ENCODE results near the gene ANO6. TPM values are rescaled to one million over a fixed set of nuclear protein-coding genes. Genes with fewer than 3 reads are reported as not detected.

ANO6 gene
- polyA plus RNA-seq, 1 donor (not counting 4 experiments of a cell fraction or from before 2014, with no cell fraction given), result 64.3 TPM

DNA sequence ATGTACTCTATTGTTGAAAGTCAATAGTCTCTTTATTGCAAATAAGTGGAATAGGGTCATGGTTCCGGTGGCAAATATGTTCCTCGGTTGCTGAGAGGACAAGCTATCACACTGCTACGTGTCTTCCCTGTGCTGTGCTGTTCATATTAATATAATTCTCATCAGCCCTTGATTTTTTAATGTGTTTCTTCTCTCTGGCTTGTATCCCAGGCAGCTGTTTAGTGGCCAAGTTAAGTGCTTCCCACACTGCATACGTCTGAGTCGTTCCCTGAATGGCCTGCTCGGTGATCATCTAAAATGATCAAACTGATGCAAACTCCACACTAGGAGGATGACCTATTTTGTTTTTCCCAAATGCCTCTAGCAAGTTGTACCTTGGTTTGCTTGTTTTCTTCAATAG is 186.4 kb downstream of the ANO6 start:
- H3K9me3 ChIP-seq (ENCODE audit: control insufficient read depth, low read depth, low read length), result no peaks in the 10 kb centered on the region
- H3K4me3 ChIP-seq (ENCODE audit: control insufficient read depth in 2 of 3, extremely low read depth in 1 of 3, insufficient read depth in 2 of 3, low read depth in 1 of 3, low read length in 3 of 3), result no peak overlapping the region
- H4K20me1 ChIP-seq (ENCODE audit: control insufficient read depth, extremely low read depth, insufficient read depth, low read length), result no peaks in the 10 kb centered on the region
- no peak overlapping the region for H2AFZ ChIP-seq (ENCODE audit: control insufficient read depth, low read length)
- dilution Hi-C loops (cut with MboI; ENCODE audit: extremely low pct_ligation_motif_present, low sequenced_read_pairs), result no loop called here
- H3K9me1 ChIP-seq (ENCODE audit: control insufficient read depth, extremely low read depth, insufficient read depth, low read length), result no peaks in the 10 kb centered on the region
- no peak for FAIRE-seq
- no peaks in the 10 kb centered on the region for H3K27me3 ChIP-seq (ENCODE audit: control insufficient read depth, extremely low read depth, insufficient read depth, low read length)
- H3K4me2 ChIP-seq (ENCODE audit: control insufficient read depth, extremely low read depth, insufficient read depth, low read depth, low read length), result no peak overlapping the region
- no peaks in the 10 kb centered on the region for H3K79me2 ChIP-seq (ENCODE audit: control insufficient read depth, insufficient read depth, low read length)
- H3K27ac ChIP-seq (ENCODE audit: control insufficient read depth, insufficient read depth, low read length), result no peak overlapping the region
- H3K4me1 ChIP-seq (ENCODE audit: control insufficient read depth, extremely low read depth, insufficient read depth, low read length), result peaks cover 1% of the 10 kb centered on the region
- TF ChIP-seq CTCF (optimal IDR thresholded peaks at IDR 0.05 in 1 of 3, IDR thresholded peaks at IDR 0.05 in 1 of 3, conservative IDR thresholded peaks at IDR 0.05 in 1 of 3; ENCODE audit: extremely low read depth in 1 of 3, insufficient read depth in 2 of 3, low read length in 3 of 3) (no peak), EZH2 (IDR thresholded peaks at IDR 0.05; ENCODE audit: low read length) (no peak)
- no peak for DNase-seq (ENCODE audit: low read depth, low spot score)
- H3K36me3 ChIP-seq (ENCODE audit: control insufficient read depth in 2 of 2, extremely low read depth in 1 of 2, insufficient read depth in 2 of 2, low read length in 2 of 2), result peaks cover 13 to 15% of the 10 kb centered on the region in 2 experiments
- no peak overlapping the region for H3K9ac ChIP-seq (ENCODE audit: control insufficient read depth, extremely low read depth, insufficient read depth, low read length)

DNA sequence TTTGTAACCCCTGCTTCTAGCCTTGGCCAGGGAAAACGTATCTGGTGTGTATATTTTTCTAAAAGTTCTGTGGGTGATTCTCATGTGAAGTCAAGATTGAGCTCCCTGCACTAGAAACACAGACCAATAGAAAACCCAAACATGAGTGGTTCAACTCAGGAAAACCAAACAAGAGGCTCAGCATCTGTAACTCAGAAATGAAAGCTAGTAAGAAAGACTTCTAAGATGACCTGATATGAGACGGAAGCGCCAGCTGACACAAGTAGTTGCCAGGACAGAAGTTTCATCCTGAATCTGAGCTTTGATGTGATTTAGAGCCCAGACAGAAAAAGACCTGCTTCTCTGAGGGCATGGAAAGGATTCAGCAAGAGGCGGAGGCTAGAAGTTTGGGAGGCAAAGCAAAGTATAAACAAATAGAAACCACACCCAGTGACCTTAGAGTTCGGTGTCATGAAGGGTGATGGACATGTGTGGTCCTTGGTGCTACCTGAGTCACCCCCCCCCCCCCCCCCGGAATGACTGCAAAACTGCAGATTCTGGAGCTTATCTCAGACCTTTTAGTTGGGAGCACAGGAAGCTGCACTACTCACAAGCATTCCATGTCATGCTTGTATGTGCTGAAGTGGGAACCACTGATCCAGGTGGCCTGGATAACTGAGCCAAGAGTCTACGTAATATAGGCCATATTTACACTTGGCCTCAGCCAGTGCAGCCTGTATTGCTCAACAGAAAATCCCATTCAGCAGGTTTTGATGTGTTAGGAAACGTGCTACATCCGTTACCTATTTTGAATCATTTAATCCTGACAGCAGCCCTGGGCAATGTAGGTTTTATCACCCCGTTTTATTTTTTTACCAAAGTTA is 191.3 kb downstream of the ANO6 start:
- Histone ChIP-seq H3K4me2 (ENCODE audit: control insufficient read depth, extremely low read depth, insufficient read depth, low read depth, low read length) (no peak overlapping the region), H2AFZ (ENCODE audit: control insufficient read depth, low read length) (no peak overlapping the region), H3K4me1 (ENCODE audit: control insufficient read depth, extremely low read depth, insufficient read depth, low read length) (peaks cover 4% of the 10 kb centered on the region), H3K9ac (ENCODE audit: control insufficient read depth, extremely low read depth, insufficient read depth, low read length) (no peak overlapping the region), H3K27ac (ENCODE audit: control insufficient read depth, insufficient read depth, low read length) (no peak overlapping the region), H3K9me3 (ENCODE audit: control insufficient read depth, low read depth, low read length) (no peaks in the 10 kb centered on the region), H3K36me3 (ENCODE audit: control insufficient read depth in 2 of 2, extremely low read depth in 1 of 2, insufficient read depth in 2 of 2, low read length in 2 of 2) (peaks cover 8 to 30% of the 10 kb centered on the region in 2 experiments), H3K4me3 (ENCODE audit: control insufficient read depth in 2 of 3, extremely low read depth in 1 of 3, insufficient read depth in 2 of 3, low read depth in 1 of 3, low read length in 3 of 3) (no peak overlapping the region), H3K27me3 (ENCODE audit: control insufficient read depth, extremely low read depth, insufficient read depth, low read length) (no peaks in the 10 kb centered on the region), H3K9me1 (ENCODE audit: control insufficient read depth, extremely low read depth, insufficient read depth, low read length) (no peaks in the 10 kb centered on the region), H3K79me2 (ENCODE audit: control insufficient read depth, insufficient read depth, low read length) (no peaks in the 10 kb centered on the region), H4K20me1 (ENCODE audit: control insufficient read depth, extremely low read depth, insufficient read depth, low read length) (no peaks in the 10 kb centered on the region)
- dilution Hi-C loops (cut with MboI; ENCODE audit: extremely low pct_ligation_motif_present, low sequenced_read_pairs), result no loop called here
- TF ChIP-seq CTCF (optimal IDR thresholded peaks at IDR 0.05 in 1 of 3, IDR thresholded peaks at IDR 0.05 in 1 of 3, conservative IDR thresholded peaks at IDR 0.05 in 1 of 3; ENCODE audit: extremely low read depth in 1 of 3, insufficient read depth in 2 of 3, low read length in 3 of 3), result no peak
- no peak for TF ChIP-seq EZH2 (IDR thresholded peaks at IDR 0.05; ENCODE audit: low read length)
- DNase-seq (ENCODE audit: low read depth, low spot score) (no peak), FAIRE-seq (no peak)

All from keratinocyte (primary cell).